D721Med (cell line): ENCODE data around the gene ADAM15.

Source experiments
- DNase-seq: peaks from one replicate; pipeline ENCODE4 v3.0.0; 2011; ENCODE audit warnings: low spot score; ENCODE audit not compliant: insufficient read length
- FAIRE-seq: peaks from 2 replicates; lab custom pipeline; 2011; peaks lifted over from hg19 to GRCh38; lab: Jason Lieb, UNC
- CTCF ChIP-seq: IDR thresholded peaks from 2 replicates; pipeline ENCODE4 v1.5.1; 2012; ENCODE audit warnings: mild to moderate bottlenecking, control low read depth; ENCODE audit not compliant: insufficient read depth; ENCODE audit errors: missing control alignments

ADAM15 gene

DNA sequence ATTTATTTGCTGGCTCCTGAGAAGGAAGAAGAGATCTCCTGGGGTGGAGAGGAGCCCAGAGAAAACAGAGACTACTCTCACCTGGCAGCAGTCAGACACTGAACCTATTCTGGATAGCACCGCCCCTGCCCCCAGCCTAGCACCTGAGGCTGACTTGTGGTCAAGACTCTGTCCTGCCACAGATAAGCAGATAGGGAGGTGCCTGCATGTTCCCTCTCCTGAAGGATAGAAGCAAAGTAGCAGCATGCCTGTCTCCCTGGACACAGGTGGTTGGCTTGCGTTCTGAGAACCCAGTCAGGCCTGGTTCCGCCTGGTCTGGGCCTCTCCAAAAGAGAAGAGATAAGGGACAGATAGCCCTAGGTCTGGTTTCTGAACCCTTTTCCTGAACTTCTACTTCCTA, 26.2 kb downstream of the ADAM15 start:
- no peak for DNase-seq
- no peak for TF ChIP-seq CTCF
- FAIRE-seq = no peak

DNA sequence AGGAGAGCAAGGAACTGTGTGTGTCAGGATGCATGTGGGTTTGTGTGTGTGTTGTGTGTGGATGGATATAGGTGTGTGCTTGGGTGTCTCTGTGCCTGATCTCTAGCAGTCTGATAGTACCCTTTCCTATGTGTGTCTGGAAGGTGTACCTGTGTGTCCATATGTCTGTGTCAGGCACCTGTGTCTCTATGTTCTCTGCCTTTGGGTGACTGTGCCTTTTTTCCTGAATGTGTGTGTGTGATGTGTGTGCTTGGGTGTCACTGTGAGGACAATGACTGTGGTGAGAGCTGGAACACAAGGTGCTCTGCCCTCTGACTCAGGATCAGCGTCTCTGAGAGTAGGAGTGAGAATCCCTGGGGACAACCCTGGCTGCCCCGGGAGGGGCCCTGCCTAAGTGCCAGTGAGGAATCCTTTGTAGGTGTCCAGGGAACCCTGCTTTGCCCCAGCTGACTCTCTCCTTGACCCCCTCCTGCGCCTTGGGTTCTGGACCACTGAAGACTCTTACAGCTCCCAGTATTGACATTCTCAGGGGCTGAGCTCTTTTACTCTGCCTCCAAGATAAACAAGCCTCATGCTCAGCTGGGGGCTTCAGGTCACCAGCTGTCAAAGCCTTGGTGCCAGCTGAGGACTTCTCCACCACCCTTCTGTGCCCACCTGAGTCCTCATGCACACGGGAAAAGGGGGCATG, 26.8 kb downstream of the ADAM15 start:
- FAIRE-seq (no peak), DNase-seq (no peak)
- no peak for TF ChIP-seq CTCF

DNA sequence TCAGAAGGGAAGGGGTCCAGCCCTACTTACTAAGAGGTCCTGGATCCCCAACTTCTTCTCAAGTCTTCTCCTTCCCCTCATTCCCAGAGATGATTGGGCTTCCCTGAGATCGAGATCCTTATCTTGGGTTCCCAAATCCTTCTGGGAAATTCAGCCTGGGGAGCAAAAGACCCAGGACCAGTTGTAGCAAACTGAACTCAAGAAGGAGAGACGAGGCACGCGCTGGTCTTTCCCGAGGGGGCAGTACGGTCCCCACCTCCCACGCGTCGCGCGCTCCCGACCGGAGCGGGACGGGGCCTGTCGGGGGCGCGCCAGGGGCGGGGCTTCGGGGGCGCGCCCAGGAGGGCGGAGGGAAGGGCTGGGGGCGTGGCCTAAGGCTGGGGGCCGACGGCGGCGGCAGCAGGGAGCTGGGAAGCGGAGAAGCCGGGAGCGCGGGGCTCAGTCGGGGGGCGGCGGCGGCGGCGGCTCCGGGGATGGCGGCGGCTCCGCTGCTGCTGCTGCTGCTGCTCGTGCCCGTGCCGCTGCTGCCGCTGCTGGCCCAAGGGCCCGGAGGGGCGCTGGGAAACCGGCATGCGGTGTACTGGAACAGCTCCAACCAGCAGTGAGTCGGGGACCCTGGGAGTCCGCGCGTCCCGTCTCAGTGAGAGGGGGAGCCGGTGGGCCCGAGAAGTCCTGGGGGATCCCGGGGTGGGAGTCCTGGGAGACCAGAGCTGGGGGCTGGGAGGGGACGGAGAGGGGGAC, 27.5 kb downstream of the ADAM15 start, which contains the start of gene EFNA3:
Gene EFNA3, plus strand, starts transcription at position 369 of the 741 bp plus-strand sequence. Its CDS starts 105 bp downstream, at position 474.
- peak; percentile 99 for DNase-seq
- FAIRE-seq = no peak
- no peak for TF ChIP-seq CTCF

GRCh38 chr1:155079210-155079486, 28.0 kb downstream of the ADAM15 start:
- TF ChIP-seq CTCF = no peak
- no peak for DNase-seq
- FAIRE-seq = no peak

DNA sequence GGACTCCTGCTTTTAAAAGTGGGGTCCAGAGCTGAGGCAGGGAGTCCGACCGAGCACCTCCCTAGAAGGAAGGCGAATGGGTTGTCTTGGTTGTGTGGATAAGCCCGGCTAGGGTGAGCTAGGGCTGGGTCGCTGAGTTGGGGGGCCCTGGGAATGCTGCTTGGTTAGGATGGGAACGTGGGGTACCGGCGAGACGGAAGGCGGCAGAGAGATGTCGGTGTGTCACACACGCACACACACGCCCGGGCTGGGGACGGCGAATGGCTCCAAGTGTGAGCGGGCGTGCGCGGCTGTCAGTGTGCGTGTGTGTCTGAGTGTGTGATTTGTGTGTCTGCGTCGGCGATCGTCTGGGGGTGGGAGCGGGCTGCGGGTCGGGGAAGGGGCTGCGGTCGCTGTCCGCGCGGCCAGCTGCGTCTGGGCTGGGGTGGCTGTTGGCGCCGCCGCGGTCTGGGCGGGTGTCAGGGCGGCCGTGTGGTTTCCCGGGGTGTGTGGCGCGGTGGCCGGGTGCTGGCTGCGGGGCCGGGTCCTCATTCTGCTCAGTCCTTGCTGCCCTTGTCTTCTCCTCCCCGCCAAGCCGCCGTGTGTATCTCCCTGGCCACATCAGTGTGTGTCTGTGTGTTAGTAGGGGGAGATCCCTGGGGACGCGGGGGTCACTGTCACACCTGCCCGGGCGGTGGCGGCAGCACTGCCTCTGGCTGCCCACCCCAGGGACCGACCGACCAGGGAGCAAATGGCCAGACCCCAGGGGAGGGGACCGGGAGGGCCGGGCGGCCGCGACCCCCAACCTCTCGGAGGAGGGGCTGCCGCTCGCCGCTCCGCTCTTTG, 28.6 kb downstream of the ADAM15 start:
- TF ChIP-seq CTCF = no peak
- FAIRE-seq (no peak), DNase-seq (no peak)

GRCh38 chr1:155080312-155081228, 29.5 kb downstream of the ADAM15 start:
- FAIRE-seq = no peak
- DNase-seq = peak; percentile 82
- TF ChIP-seq CTCF = no peak
